Testis (tissue), 3 donors: ENCODE results near the gene ANO6. TPM values are rescaled to one million over a fixed set of nuclear protein-coding genes. Genes with fewer than 3 reads are reported as not detected.

ENCODE experiments used
- DNase-seq: peaks from one replicate; pipeline ENCODE4 v3.0.0-alpha.2; 2019
- H3K27ac ChIP-seq, 2 donors: fragments of 200-600 bp; sonication (generic); one replicate each; pipeline ENCODE4 v1.5.1; 2019
- H3K27me3 ChIP-seq: fragments of 200-600 bp; sonication (generic); one replicate; pipeline ENCODE4 v1.5.1; 2019
- H3K36me3 ChIP-seq: fragments of 200-600 bp; sonication (generic); one replicate; pipeline ENCODE4 v1.5.1; 2017; ENCODE audit warnings: low read depth; ENCODE audit errors: missing control alignments
- H3K4me1 ChIP-seq: fragments of 200-600 bp; sonication (generic); one replicate; pipeline ENCODE4 v1.5.1; 2019
- H3K4me3 ChIP-seq, 2 donors: fragments of 200-600 bp; sonication (generic); one replicate each; pipeline ENCODE4 v1.5.1; 2017 to 2019
- H3K9me3 ChIP-seq: fragments of 200-600 bp; sonication (generic); one replicate; pipeline ENCODE4 v1.5.1; 2017
- POLR2A ChIP-seq: fragments of 450-650 bp; IDR thresholded peaks from one replicate; pipeline ENCODE4 v1.6.1; 2017; ENCODE audit warnings: antibody characterized with exemption, mild to moderate bottlenecking, moderate library complexity
- WGBS, 2 donors: methylation state at CpG; one replicate each; pipeline ENCODE4 v1.1.5; 2018; 5-methylcytosine and 5-hydroxymethylcytosine counted together
- intact Hi-C: fragments of 100-400 bp; cut with DNase I; formaldehyde crosslinking; loops from one replicate; pipeline ENCODE4 v1.15.1; 2023; ENCODE audit warnings: low total_unique reads
- polyA plus RNA-seq: library from polyadenylated mRNA; stranded (reverse); fragments of 350-450 nt; fragmentation: Illumina TruSeq; extraction: RNeasy Lipid Tissue Mini Kit (QIAGEN cat#74804); gene quantifications from one replicate; pipeline ENCODE4 v1.2.3, GENCODE V29; 2014; ENCODE audit warnings: low read depth, low replicate concordance; ENCODE audit not compliant: insufficient read depth
- total RNA-seq, 2 donors: library from RNA; depleted of rRNA; stranded (reverse); fragments of >200 nt; gene quantifications; one replicate each; pipeline ENCODE4 v1.2.3, GENCODE V29; 2016
- TF ChIP-seq, protein P1 (sequence below), 3 experiments: fragments of 450-650 bp in 2 of 3; fragments of 200-600 bp in 1 of 3; sonication (generic) in 1 of 3; IDR thresholded peaks; one replicate each; pipeline ENCODE4 v1.5.1; 2016 to 2019; ENCODE audit warnings: antibody characterized with exemption in 3 of 3, mild to moderate bottlenecking in 2 of 3, moderate library complexity in 1 of 3

Gene ANO6
- total and polyA plus RNA-seq, 3 donors from 2014 or later, result 33.1 to 75.7 (median 58.0) TPM

DNA sequence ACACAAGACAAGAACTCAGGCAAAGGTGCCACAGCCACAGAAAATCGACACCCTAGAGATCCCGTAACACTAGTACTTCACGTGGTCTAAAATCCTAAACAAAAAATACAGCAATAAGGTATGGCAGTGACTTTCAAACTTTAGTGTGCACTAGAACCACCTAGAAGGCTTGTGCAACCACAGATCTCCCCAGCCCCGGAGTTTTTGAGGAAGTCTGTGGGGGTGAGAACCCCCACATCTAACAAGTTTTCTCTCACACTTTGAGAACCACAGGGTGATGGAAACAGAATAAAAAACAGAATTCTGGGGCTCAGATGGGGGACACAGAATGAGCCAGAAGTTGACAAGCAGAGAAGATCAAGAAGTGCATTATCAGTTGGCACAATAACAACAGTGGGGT lies 254.0 kb downstream of the ANO6 start:
- Histone ChIP-seq H3K4me1 (no peaks in the 10 kb centered on the region), H3K36me3 (no peaks in the 10 kb centered on the region), H3K4me3 (no peak overlapping the region), H3K27ac (no peak overlapping the region), H3K9me3 (no peaks in the 10 kb centered on the region), H3K27me3 (no peaks in the 10 kb centered on the region)
- intact Hi-C loops, result no loop called here
- DNase-seq, result no peak
- no peak for TF ChIP-seq POLR2A
- TF ChIP-seq, protein P1, sequence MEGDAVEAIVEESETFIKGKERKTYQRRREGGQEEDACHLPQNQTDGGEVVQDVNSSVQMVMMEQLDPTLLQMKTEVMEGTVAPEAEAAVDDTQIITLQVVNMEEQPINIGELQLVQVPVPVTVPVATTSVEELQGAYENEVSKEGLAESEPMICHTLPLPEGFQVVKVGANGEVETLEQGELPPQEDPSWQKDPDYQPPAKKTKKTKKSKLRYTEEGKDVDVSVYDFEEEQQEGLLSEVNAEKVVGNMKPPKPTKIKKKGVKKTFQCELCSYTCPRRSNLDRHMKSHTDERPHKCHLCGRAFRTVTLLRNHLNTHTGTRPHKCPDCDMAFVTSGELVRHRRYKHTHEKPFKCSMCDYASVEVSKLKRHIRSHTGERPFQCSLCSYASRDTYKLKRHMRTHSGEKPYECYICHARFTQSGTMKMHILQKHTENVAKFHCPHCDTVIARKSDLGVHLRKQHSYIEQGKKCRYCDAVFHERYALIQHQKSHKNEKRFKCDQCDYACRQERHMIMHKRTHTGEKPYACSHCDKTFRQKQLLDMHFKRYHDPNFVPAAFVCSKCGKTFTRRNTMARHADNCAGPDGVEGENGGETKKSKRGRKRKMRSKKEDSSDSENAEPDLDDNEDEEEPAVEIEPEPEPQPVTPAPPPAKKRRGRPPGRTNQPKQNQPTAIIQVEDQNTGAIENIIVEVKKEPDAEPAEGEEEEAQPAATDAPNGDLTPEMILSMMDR (IDR thresholded peaks at IDR 0.05), result no peak
- 75 to 91% methylated on average over 4 of the region's 4 CpGs for WGBS, 2 donors

DNA sequence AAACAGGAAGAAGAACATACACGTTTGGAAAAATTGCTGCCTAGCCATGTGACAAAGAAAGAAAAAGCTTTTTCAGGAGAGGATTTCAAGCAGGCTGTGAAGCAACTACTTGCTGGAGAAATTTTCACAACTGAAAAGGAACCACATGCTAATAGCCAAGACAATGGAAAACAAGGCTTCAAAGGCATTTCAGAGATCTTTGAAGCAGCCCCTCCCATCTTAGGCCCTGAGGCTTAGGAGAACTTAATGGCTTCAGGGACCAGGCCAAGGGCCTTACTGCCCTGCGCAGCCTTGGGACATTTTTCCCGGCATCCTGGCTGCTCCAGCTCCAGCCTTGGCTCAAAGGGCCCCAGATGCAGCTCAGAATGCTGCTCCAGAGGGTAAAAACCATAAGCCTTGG lies 257.7 kb downstream of the ANO6 start:
- TF ChIP-seq, protein P1 (IDR thresholded peaks at IDR 0.05), result no peak
- TF ChIP-seq POLR2A, result no peak
- no peak for DNase-seq
- H3K9me3 ChIP-seq, result no peaks in the 10 kb centered on the region
- no peak overlapping the region for H3K27ac ChIP-seq
- no peaks in the 10 kb centered on the region for H3K36me3 ChIP-seq
- intact Hi-C loops, result no loop called here
- H3K27me3 ChIP-seq, result no peaks in the 10 kb centered on the region
- 79 to 84% methylated on average over 3 of the region's 3 CpGs for WGBS, 2 donors
- no peak overlapping the region for H3K4me3 ChIP-seq
- no peaks in the 10 kb centered on the region for H3K4me1 ChIP-seq

DNA sequence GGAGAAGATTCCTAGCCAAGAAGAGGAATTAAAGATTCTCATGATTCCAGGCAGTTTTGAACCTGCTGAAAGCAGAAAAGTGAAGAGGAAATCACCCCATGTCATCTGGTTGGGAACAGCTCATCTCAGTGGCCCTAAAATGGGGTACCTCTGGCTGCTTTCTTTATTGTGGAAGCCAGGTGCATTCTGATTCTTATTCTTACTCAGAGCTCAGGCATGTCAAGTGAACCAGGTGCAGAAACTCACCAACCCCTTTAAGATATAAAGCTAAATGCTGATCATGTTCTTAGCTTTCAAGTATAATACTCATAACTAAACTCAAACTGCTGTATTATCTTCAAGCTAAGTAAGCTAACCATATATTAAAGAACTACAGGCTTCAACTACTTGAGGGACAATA lies 259.7 kb downstream of the ANO6 start:
- DNase-seq, result no peak
- Histone ChIP-seq H3K27me3 (no peaks in the 10 kb centered on the region), H3K27ac (no peak overlapping the region), H3K9me3 (no peaks in the 10 kb centered on the region), H3K4me1 (no peaks in the 10 kb centered on the region), H3K4me3 (no peak overlapping the region), H3K36me3 (no peaks in the 10 kb centered on the region)
- TF ChIP-seq, protein P1 (IDR thresholded peaks at IDR 0.05), result no peak
- intact Hi-C loops, result no loop called here

DNA sequence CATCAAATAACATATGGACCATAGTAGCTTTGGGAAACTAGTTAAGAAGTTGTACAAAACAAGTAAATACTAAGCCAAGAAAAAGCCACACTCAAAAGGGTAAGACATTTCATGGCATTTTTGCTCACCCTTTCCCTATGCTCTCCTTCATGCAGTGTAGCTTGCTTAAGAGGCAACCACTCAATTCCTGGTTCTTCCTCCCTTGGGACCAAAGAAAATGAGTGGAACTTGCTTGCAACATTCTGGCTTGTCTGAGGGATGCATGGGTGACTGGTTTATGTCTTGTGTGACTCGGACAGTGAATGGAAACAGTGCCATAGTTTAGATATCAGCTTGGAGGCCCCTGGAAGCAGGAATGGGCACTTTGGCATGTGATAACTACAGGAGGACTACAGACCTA lies 261.6 kb downstream of the ANO6 start:
- no peak overlapping the region for H3K27ac ChIP-seq
- no peaks in the 10 kb centered on the region for H3K9me3 ChIP-seq
- H3K36me3 ChIP-seq, result no peaks in the 10 kb centered on the region
- no peak overlapping the region for H3K4me3 ChIP-seq
- intact Hi-C loops, result no loop called here
- no peak for TF ChIP-seq POLR2A
- TF ChIP-seq, protein P1 (IDR thresholded peaks at IDR 0.05), result no peak
- no peaks in the 10 kb centered on the region for H3K27me3 ChIP-seq
- DNase-seq, result no peak
- no peaks in the 10 kb centered on the region for H3K4me1 ChIP-seq
- WGBS, 2 donors, result 94 to 96% methylated on average over 1 of the region's 1 CpG

DNA sequence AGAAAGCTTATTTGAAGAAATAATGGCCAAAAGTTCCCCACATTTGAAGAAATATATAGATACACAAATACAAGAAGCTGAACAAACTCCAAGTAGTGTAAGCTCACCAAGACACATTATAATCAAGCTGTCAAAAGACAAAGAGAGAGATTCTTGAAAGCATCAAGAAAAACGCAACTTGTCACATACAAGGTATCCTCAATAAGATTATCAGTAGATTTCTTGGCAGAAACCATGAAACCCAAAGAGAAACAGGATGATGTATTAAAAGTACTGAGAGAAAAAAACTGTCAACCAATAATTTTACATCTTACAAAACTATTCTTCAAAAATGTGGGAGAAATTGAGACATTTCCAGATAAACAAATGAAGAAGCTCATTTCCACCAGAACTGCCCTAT lies 263.0 kb downstream of the ANO6 start:
- Histone ChIP-seq H3K9me3 (no peaks in the 10 kb centered on the region), H3K4me1 (no peaks in the 10 kb centered on the region), H3K27ac (no peak overlapping the region), H3K36me3 (no peaks in the 10 kb centered on the region), H3K4me3 (no peak overlapping the region), H3K27me3 (no peaks in the 10 kb centered on the region)
- WGBS, 2 donors, result 80 to 93% methylated on average over 1 of the region's 1 CpG
- no peak for DNase-seq
- intact Hi-C loops, result no loop called here
- no peak for TF ChIP-seq POLR2A
- TF ChIP-seq, protein P1 (IDR thresholded peaks at IDR 0.05), result no peak
